ENCODE results near the gene MBNL2. TPM values are rescaled to one million over a fixed set of nuclear protein-coding genes. Genes with fewer than 3 reads are reported as not detected.

MBNL2 gene
- total and polyA plus RNA-seq, 2 of the 4 experiments (the other 2 are of a cell fraction) = 26.9 to 103 TPM

DNA sequence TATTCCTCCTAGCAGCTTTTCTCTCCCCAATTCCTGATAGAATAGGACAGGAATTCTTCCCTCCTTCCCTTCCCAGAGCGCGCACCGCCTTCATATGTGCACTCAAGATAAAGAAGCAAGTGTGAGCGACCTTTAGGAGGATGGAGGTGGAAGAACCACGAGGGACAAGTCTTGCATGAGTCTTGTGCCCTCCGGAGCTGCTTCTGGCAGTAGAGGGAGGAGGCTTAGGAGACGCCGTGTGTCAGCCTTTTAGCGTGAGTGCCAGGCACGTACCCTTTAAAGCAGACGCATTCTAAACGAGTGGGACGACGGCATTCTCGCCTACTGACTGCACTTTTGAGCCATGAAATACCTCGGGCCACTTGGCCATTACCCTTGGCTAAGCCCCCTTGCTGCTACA lies 116.4 kb downstream of the MBNL2 start:
- in situ Hi-C loops (cut with MboI; ENCODE audit: low sequenced_read_pairs) (no loop called here), intact Hi-C loops (cut with micrococcal nuclease) (no loop called here), dilution Hi-C loops (cut with HindIII; ENCODE audit: low sequenced_read_pairs, unreplicated experiment) (no loop called here)
- ATAC-seq (ENCODE audit: low read depth) (no peak), DNase-seq (no peak)
- Histone ChIP-seq H3K56ac (ENCODE audit: extremely low read depth, insufficient read depth, low read length) (no peak overlapping the region), H3K9me1 (ENCODE audit: insufficient read depth, low read length) (peaks cover 23% of the 10 kb centered on the region), H3K27ac (ENCODE audit: insufficient read depth, low read length) (no peak overlapping the region), H3K9me3 (ENCODE audit: control insufficient read depth, insufficient read depth, low read length) (no peaks in the 10 kb centered on the region), H4K91ac (ENCODE audit: insufficient read depth, low read depth, low read length) (no peak overlapping the region), H4K5ac (ENCODE audit: low read depth, low read length) (no peak overlapping the region), H3K18ac (ENCODE audit: low read depth, low read length) (no peak overlapping the region), H3K79me1 (ENCODE audit: low read depth in 1 of 2, low read length in 2 of 2) (peaks cover 17 to 79% of the 10 kb centered on the region in 2 experiments), H4K20me1 (ENCODE audit: insufficient read depth, low read length) (peaks cover 3% of the 10 kb centered on the region; the same call in 1 of the 2 replicates), H2BK15ac (ENCODE audit: low read depth, low read length) (peak overlapping the region; percentile 99; the same call in 1 of the 3 replicates), H3K4me2 (ENCODE audit: low read depth, low read length) (no peak overlapping the region), H2BK120ac (ENCODE audit: low read depth, low read length) (no peak overlapping the region), H2BK20ac (ENCODE audit: low read depth, low read length) (no peak overlapping the region), H3K14ac (replicated peaks; ENCODE audit: low read depth, low read length) (0 out of 2 replicates have a peak overlapping the region, but pooled peaks have one; percentile 94), H2AK9ac (replicated peaks; ENCODE audit: low read depth, low read length, poor library complexity) (peak overlapping the region; percentile 59), H3K9ac (ENCODE audit: low read depth, low read length) (no peak overlapping the region), H3K4ac (ENCODE audit: low read depth, low read length) (no peak overlapping the region; the same call in 1 of the 2 replicates), H2AK5ac (ENCODE audit: low read depth, low read length) (no peak overlapping the region), H3K36me3 (ENCODE audit: control insufficient read depth, insufficient read depth, low read length) (peaks cover 26% of the 10 kb centered on the region), H3K23ac (ENCODE audit: low read depth, low read length) (no peak overlapping the region), H4K8ac (ENCODE audit: low read depth in 2 of 2, low read length in 2 of 2) (peak overlapping the region in 1 of 2 experiments; percentile 58; a peak in 2 of 4 replicates), H2BK5ac (ENCODE audit: low read depth, low read length, poor library complexity, severe bottlenecking) (peak overlapping the region; percentile 98), H2AFZ (replicated peaks; ENCODE audit: low read length, poor library complexity) (no peak overlapping the region), H3K4me1 (ENCODE audit: control insufficient read depth, insufficient read depth, low read length) (peaks cover 14% of the 10 kb centered on the region), H3K27me3 (ENCODE audit: control insufficient read depth, insufficient read depth, low read length) (no peaks in the 10 kb centered on the region), H3K4me3 (ENCODE audit: insufficient read depth, low read depth, low read length) (no peak overlapping the region)
- CTCF ChIA-PET = no interaction called here
- POLR2A ChIA-PET (ENCODE audit: unreplicated experiment) = no interaction called here
- 48% methylated on average over 2 of the region's 16 CpGs; no CpG with 5 or more reads in 1 of the 2 experiments for WGBS, 2 experiments (ENCODE audit: extremely low coverage in 2 of 2, insufficient read length in 1 of 2)
- no TSS peak for BruUV-seq (replicated peaks)
- TF ChIP-seq RFX5 (IDR thresholded peaks at IDR 0.05; ENCODE audit: low read depth, low read length) (no peak), MXI1 (IDR thresholded peaks at IDR 0.05; ENCODE audit: borderline replicate concordance, low read depth, low read length) (no peak), CEBPB (IDR thresholded peaks at IDR 0.05; ENCODE audit: low read depth, low read length) (no peak), POLR2A (IDR thresholded peaks at IDR 0.05; ENCODE audit: low read depth, low read length) (no peak), SMC3 (IDR thresholded peaks at IDR 0.05; ENCODE audit: low read depth, low read length) (no peak), BHLHE40 (IDR thresholded peaks at IDR 0.05; ENCODE audit: low read depth, low read length) (no peak), MAFK (IDR thresholded peaks at IDR 0.05; ENCODE audit: low read depth, low read length) (no peak), NFE2L2 (IDR thresholded peaks at IDR 0.05; ENCODE audit: low read depth, low read length) (no peak), MAZ (IDR thresholded peaks at IDR 0.05; ENCODE audit: borderline replicate concordance, low read depth, low read length) (no peak), RAD21 (IDR thresholded peaks at IDR 0.05; ENCODE audit: low read length) (no peak)
- TF ChIP-seq, protein P1, sequence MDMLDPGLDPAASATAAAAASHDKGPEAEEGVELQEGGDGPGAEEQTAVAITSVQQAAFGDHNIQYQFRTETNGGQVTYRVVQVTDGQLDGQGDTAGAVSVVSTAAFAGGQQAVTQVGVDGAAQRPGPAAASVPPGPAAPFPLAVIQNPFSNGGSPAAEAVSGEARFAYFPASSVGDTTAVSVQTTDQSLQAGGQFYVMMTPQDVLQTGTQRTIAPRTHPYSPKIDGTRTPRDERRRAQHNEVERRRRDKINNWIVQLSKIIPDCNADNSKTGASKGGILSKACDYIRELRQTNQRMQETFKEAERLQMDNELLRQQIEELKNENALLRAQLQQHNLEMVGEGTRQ (IDR thresholded peaks at IDR 0.05; ENCODE audit: low read depth, low read length) = no peak
- TF ChIP-seq, protein P2, sequence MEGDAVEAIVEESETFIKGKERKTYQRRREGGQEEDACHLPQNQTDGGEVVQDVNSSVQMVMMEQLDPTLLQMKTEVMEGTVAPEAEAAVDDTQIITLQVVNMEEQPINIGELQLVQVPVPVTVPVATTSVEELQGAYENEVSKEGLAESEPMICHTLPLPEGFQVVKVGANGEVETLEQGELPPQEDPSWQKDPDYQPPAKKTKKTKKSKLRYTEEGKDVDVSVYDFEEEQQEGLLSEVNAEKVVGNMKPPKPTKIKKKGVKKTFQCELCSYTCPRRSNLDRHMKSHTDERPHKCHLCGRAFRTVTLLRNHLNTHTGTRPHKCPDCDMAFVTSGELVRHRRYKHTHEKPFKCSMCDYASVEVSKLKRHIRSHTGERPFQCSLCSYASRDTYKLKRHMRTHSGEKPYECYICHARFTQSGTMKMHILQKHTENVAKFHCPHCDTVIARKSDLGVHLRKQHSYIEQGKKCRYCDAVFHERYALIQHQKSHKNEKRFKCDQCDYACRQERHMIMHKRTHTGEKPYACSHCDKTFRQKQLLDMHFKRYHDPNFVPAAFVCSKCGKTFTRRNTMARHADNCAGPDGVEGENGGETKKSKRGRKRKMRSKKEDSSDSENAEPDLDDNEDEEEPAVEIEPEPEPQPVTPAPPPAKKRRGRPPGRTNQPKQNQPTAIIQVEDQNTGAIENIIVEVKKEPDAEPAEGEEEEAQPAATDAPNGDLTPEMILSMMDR (conservative IDR thresholded peaks at IDR 0.05; ENCODE audit: low read depth, low read length) = no peak

Measured in IMR-90 (cell line).